Sigmoid colon (tissue), 4 donors: ENCODE data around the gene OR10H3.

Experiments used
- POLR2A ChIP-seq, 2 donors: fragments of 450-650 bp; IDR thresholded peaks; one replicate each; pipeline ENCODE4 v1.6.1; 2016; ENCODE audit warnings: antibody characterized with exemption in 2 of 2, mild to moderate bottlenecking in 2 of 2, moderate library complexity in 2 of 2
- POLR2AphosphoS5 ChIP-seq, 4 donors: sonication (generic); formaldehyde crosslinking; IDR thresholded peaks; one replicate each; pipeline ENCODE4 v1.6.1; 2017; ENCODE audit warnings: antibody characterized with exemption in 4 of 4
- TF ChIP-seq, protein P1 (sequence below), 4 experiments: fragments of 450-650 bp in 3 of 4; fragments of 200-600 bp in 1 of 4; IDR thresholded peaks; one replicate each; pipeline ENCODE4 v1.5.1; 2016 to 2019; ENCODE audit warnings: antibody characterized with exemption in 4 of 4, mild to moderate bottlenecking in 3 of 4, moderate library complexity in 2 of 4

GRCh38 chr19:15721268-15721667, 16.5 kb upstream of the OR10H3 start:
- TF ChIP-seq, protein P1, sequence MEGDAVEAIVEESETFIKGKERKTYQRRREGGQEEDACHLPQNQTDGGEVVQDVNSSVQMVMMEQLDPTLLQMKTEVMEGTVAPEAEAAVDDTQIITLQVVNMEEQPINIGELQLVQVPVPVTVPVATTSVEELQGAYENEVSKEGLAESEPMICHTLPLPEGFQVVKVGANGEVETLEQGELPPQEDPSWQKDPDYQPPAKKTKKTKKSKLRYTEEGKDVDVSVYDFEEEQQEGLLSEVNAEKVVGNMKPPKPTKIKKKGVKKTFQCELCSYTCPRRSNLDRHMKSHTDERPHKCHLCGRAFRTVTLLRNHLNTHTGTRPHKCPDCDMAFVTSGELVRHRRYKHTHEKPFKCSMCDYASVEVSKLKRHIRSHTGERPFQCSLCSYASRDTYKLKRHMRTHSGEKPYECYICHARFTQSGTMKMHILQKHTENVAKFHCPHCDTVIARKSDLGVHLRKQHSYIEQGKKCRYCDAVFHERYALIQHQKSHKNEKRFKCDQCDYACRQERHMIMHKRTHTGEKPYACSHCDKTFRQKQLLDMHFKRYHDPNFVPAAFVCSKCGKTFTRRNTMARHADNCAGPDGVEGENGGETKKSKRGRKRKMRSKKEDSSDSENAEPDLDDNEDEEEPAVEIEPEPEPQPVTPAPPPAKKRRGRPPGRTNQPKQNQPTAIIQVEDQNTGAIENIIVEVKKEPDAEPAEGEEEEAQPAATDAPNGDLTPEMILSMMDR (IDR thresholded peaks at IDR 0.05): no peak
- TF ChIP-seq POLR2AphosphoS5 (IDR thresholded peaks at IDR 0.05) (no peak), POLR2A (IDR thresholded peaks at IDR 0.05) (no peak)
